Measurements from ENCODE around the gene SCAMP5.

DNA sequence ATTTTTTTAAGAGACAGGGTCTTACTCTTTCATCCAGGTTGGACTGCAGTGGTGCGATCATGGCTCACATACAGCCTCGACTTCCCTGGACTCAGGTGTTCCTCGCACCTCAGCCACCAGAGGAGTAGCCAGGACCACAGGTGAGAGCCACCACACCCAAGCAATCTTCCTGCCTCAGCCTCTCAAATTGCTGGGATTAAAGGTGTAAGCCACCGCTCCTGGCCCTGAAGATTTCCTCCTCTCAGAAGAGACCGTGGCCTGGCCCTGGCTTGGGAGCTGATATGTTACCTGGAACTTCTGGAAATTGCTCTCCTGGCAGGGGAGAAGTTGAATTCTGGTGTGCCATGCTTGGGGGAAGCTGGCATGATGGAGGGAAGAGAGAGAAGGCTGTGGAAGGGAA, 64.2 kb downstream of the SCAMP5 start:
- no peak for TF ChIP-seq POLR2AphosphoS5 (IDR thresholded peaks at IDR 0.05; ENCODE audit: borderline replicate concordance, low read depth, low read length)
- TF ChIP-seq EZH2 (IDR thresholded peaks at IDR 0.05): no peak
- no peak for TF ChIP-seq FOXP2 (optimal IDR thresholded peaks at IDR 0.05; ENCODE audit: control extremely low read depth, extremely low read length, insufficient read depth)
